Left lung (tissue), 10 donors: ENCODE data around the gene ESYT2. TPM values are rescaled to one million over a fixed set of nuclear protein-coding genes. Genes with fewer than 3 reads are reported as not detected.

Experiments used
- ATAC-seq: fragments of 200-7000 bp; cut with Tn5 transposase; one replicate; pipeline ENCODE4 v1.9.1; 2020; ENCODE audit warnings: moderate library complexity
- DNase-seq, 4 donors: peaks; one replicate each; pipeline ENCODE4 v3.0.0-alpha.2; 2013 to 2020
- H3K27ac ChIP-seq, 2 donors: fragments of 200-600 bp; sonication (generic) in 1 of 2; one replicate each; pipeline versions ENCODE4 v1.5.0 to v1.8.0; 2020 to 2021
- H3K27me3 ChIP-seq, 2 donors: fragments of 200-600 bp; sonication (generic) in 1 of 2; one replicate each; pipeline versions ENCODE4 v1.5.0 to v1.8.0; 2020 to 2021
- H3K36me3 ChIP-seq, 2 donors: fragments of 200-600 bp; sonication (generic) in 1 of 2; one replicate each; pipeline versions ENCODE4 v1.5.0 to v1.8.0; 2020 to 2021
- H3K4me1 ChIP-seq, 2 donors: fragments of 200-600 bp; one replicate each; pipeline ENCODE4 v1.8.0; 2021
- H3K4me3 ChIP-seq, 2 donors: fragments of 200-600 bp; sonication (generic) in 1 of 2; one replicate each; pipeline versions ENCODE4 v1.5.0 to v1.8.0; 2020 to 2021; ENCODE audit warnings: mild to moderate bottlenecking in 1 of 2
- H3K9me3 ChIP-seq, 2 donors: fragments of 200-600 bp; sonication (generic) in 1 of 2; one replicate each; pipeline versions ENCODE4 v1.5.0 to v1.8.0; 2020 to 2021
- CTCF ChIP-seq, 2 donors: fragments of 200-600 bp; sonication (generic) in 1 of 2; IDR thresholded peaks; one replicate each; pipeline versions ENCODE4 v1.5.0 to v1.8.0; 2021; ENCODE audit warnings: antibody characterized with exemption in 2 of 2
- intact Hi-C, 2 donors: fragments of 100-400 bp; cut with DNase I; formaldehyde crosslinking; loops; one replicate each; pipeline versions ENCODE4 v1.11.2 to v1.14.2; 2022
- polyA plus RNA-seq, 6 donors: library from polyadenylated mRNA; unstranded; fragments of 120-200 nt; gene quantifications; one replicate each; pipeline ENCODE4 v1.2.1, GENCODE V29; 2013; ENCODE audit not compliant: insufficient read length in 6 of 6
- total RNA-seq, 2 donors: library from RNA; stranded (reverse); fragmentation: NEBNext Ultra II Directional; extraction: Animal tissue kit (Norgen Biotek cat#: 25700); gene quantifications; one replicate each; pipeline ENCODE4 v1.2.1, GENCODE V29; 2021
- donor health status: DM: no; HTN: yes; CAD: no.
- donor health status: DM: no; HTN: no; CAD: no.

Gene ESYT2
- total and polyA plus RNA-seq, 8 donors, result 38.3 to 75.7 (median 43.3) TPM

- Histone ChIP-seq H3K4me3 (no peak overlapping the region), H3K27me3 (no peaks in the 10 kb centered on the region), H3K36me3 (peaks cover 0 to 5% of the 10 kb centered on the region in 2 donors), H3K9me3 (no peaks in the 10 kb centered on the region), H3K27ac (peak overlapping the region; percentile 94 to 96), H3K4me1 (peaks cover 51 to 85% of the 10 kb centered on the region in 2 donors)
- TF ChIP-seq CTCF (IDR thresholded peaks at IDR 0.05), result no peak
- intact Hi-C loops, result no loop called here
- ATAC-seq (peak; percentile 51), DNase-seq (peak in 1 of 4 donors; percentile 65)
Observed at GRCh38 chr7:158816995-158817394, 12.3 kb downstream of the ESYT2 start.

- H3K4me3 ChIP-seq, result no peak overlapping the region
- no peaks in the 10 kb centered on the region for H3K9me3 ChIP-seq
- TF ChIP-seq CTCF (IDR thresholded peaks at IDR 0.05), result no peak
- H3K36me3 ChIP-seq, result peaks cover 0 to 5% of the 10 kb centered on the region in 2 donors
- no peak for ATAC-seq
- H3K27ac ChIP-seq, result peak overlapping the region; percentile 94 to 96
- peaks cover 52 to 85% of the 10 kb centered on the region in 2 donors for H3K4me1 ChIP-seq
- intact Hi-C loops, result no loop called here
- peak in 1 of 4 donors; percentile 59 for DNase-seq
- H3K27me3 ChIP-seq, result no peaks in the 10 kb centered on the region
Observed at GRCh38 chr7:158816271-158816670, 13.0 kb downstream of the ESYT2 start.

- ATAC-seq (no peak), DNase-seq (no peak)
- TF ChIP-seq CTCF (IDR thresholded peaks at IDR 0.05), result no peak
- Histone ChIP-seq H3K36me3 (peaks cover 0 to 5% of the 10 kb centered on the region in 2 donors), H3K27ac (peak overlapping the region; percentile 94 to 96), H3K4me3 (no peak overlapping the region), H3K4me1 (peaks cover 48 to 85% of the 10 kb centered on the region in 2 donors), H3K27me3 (no peaks in the 10 kb centered on the region), H3K9me3 (no peaks in the 10 kb centered on the region)
- intact Hi-C loops, result no loop called here
Observed at GRCh38 chr7:158815800-158816128, 13.5 kb downstream of the ESYT2 start.

GRCh38 chr7:158815083-158815799 lies 14.1 kb downstream of the ESYT2 start:
- TF ChIP-seq CTCF (IDR thresholded peaks at IDR 0.05), result no peak
- no peaks in the 10 kb centered on the region for H3K9me3 ChIP-seq
- peaks cover 0 to 5% of the 10 kb centered on the region in 2 donors for H3K36me3 ChIP-seq
- H3K4me3 ChIP-seq, result no peak overlapping the region
- H3K27me3 ChIP-seq, result no peaks in the 10 kb centered on the region
- H3K4me1 ChIP-seq, result peaks cover 47 to 85% of the 10 kb centered on the region in 2 donors
- intact Hi-C loops, result no loop called here
- H3K27ac ChIP-seq, result peak overlapping the region; percentile 8 to 94
- ATAC-seq (no peak), DNase-seq (no peak)

GRCh38 chr7:158814637-158815036 lies 14.7 kb downstream of the ESYT2 start:
- DNase-seq, result no peak
- intact Hi-C loops, result no loop called here
- TF ChIP-seq CTCF (IDR thresholded peaks at IDR 0.05), result no peak
- Histone ChIP-seq H3K27ac (peak overlapping the region; percentile 8 to 94), H3K27me3 (no peaks in the 10 kb centered on the region), H3K4me3 (no peak overlapping the region), H3K9me3 (no peaks in the 10 kb centered on the region), H3K4me1 (peaks cover 47 to 85% of the 10 kb centered on the region in 2 donors), H3K36me3 (peaks cover 0 to 5% of the 10 kb centered on the region in 2 donors)
- no peak for ATAC-seq
